Endothelial cell of umbilical vein (primary cell): ENCODE data around the gene C4orf50. TPM values are rescaled to one million over a fixed set of nuclear protein-coding genes. Genes with fewer than 3 reads are reported as not detected.

ENCODE experiments used
- BruUV-seq: library from RNA; stranded (reverse); fragments of 400-500 nt; replicated peaks from 2 replicates; lab custom pipeline; 2021; lab: Mats Ljungman, UMichigan
- CTCF ChIA-PET: fragments of 300-600, 350-600 bp; sonication (Branson Sonifier 250); formaldehyde crosslinking; loops from one replicate; lab custom pipeline; 2021; ENCODE audit warnings: antibody characterized with exemption, inconsistent platforms; lab: Charles Lee
- POLR2A ChIA-PET: fragments of 300-600, 350-600 bp; sonication (Branson Sonifier 250); formaldehyde crosslinking; loops from one replicate; lab custom pipeline; 2021; ENCODE audit warnings: antibody characterized with exemption, inconsistent platforms; lab: Charles Lee
- DNase-seq: peaks from one replicate; pipeline ENCODE4 v3.0.0-alpha.2; 2011; ENCODE audit warnings: low read depth, low spot score
- FAIRE-seq: peaks from 2 replicates; lab custom pipeline; 2011; peaks lifted over from hg19 to GRCh38; lab: Jason Lieb, UNC
- H2AFZ ChIP-seq: 2 replicates; pipeline ENCODE4 v1.6.0; 2012; ENCODE audit warnings: low read depth, low read length, control low read depth, inconsistent platforms
- H3K27ac ChIP-seq: 2 replicates; pipeline ENCODE4 v1.5.1; 2011; ENCODE audit warnings: low read depth, mild to moderate bottlenecking, control low read depth, low read length, moderate library complexity; ENCODE audit not compliant: insufficient read depth
- H3K27me3 ChIP-seq, 2 experiments: 2 replicates each; pipeline versions ENCODE4 v1.6.0 to v1.6.1; 2011; ENCODE audit warnings: low read length in 2 of 2, mixed read lengths in 1 of 2; ENCODE audit not compliant: control insufficient read depth in 2 of 2, insufficient read depth in 2 of 2
- H3K36me3 ChIP-seq, 2 experiments: 2 replicates in 1 of 2; 3 replicates in 1 of 2; pipeline ENCODE4 v1.5.1; 2011; ENCODE audit warnings: low read length in 2 of 2, mild to moderate bottlenecking in 1 of 2, moderate library complexity in 1 of 2; ENCODE audit not compliant: control insufficient read depth in 2 of 2, insufficient read depth in 2 of 2; ENCODE audit errors: extremely low read depth in 1 of 2
- H3K4me1 ChIP-seq: 3 replicates; pipeline ENCODE4 v1.5.1; 2011; ENCODE audit warnings: mild to moderate bottlenecking, low read length; ENCODE audit not compliant: control insufficient read depth, insufficient read depth; ENCODE audit errors: extremely low read depth
- H3K4me2 ChIP-seq: 2 replicates; pipeline ENCODE4 v1.6.1; 2011; ENCODE audit warnings: low read length, control low read depth, mixed read lengths; ENCODE audit not compliant: insufficient read depth
- H3K4me3 ChIP-seq, 3 experiments: fragments of 200-600 bp in 1 of 3; sonication (generic), shearing (Covaris generic) in 1 of 3; replicated peaks in 1 of 3; 2 replicates each; pipeline ENCODE4 v1.5.1; 2011 to 2016; ENCODE audit warnings: control low read depth in 3 of 3, low read length in 3 of 3, mild to moderate bottlenecking in 2 of 3, inconsistent platforms in 1 of 3, low read depth in 1 of 3, moderate library complexity in 1 of 3; ENCODE audit not compliant: insufficient read depth in 1 of 3
- H3K79me2 ChIP-seq: 2 replicates; pipeline ENCODE4 v1.6.0; 2012; ENCODE audit warnings: low read length, inconsistent platforms; ENCODE audit not compliant: control insufficient read depth, insufficient read depth
- H3K9ac ChIP-seq: replicated peaks from 2 replicates; pipeline ENCODE3; 2011; ENCODE audit warnings: low read length, control low read depth; ENCODE audit not compliant: insufficient read depth; ENCODE audit errors: extremely low read depth
- H3K9me1 ChIP-seq: replicated peaks from 3 replicates; pipeline ENCODE4 v1.6.0; 2011; ENCODE audit warnings: mild to moderate bottlenecking, low read length; ENCODE audit not compliant: control insufficient read depth, insufficient read depth; ENCODE audit errors: extremely low read depth
- H3K9me3 ChIP-seq: replicated peaks from 2 replicates; pipeline ENCODE4 v1.5.1; 2012; ENCODE audit warnings: low read length, inconsistent platforms; ENCODE audit not compliant: control insufficient read depth, insufficient read depth
- H4K20me1 ChIP-seq: replicated peaks from 2 replicates; pipeline ENCODE3; 2011; ENCODE audit warnings: mild to moderate bottlenecking, low read length; ENCODE audit not compliant: control insufficient read depth, insufficient read depth; ENCODE audit errors: extremely low read depth
- CTCF ChIP-seq, 2 donors: IDR thresholded peaks; 1 replicate in 1 of 2; 2 replicates in 1 of 2; pipeline ENCODE4 v1.5.1; 2011; ENCODE audit warnings: low read length in 2 of 2, mild to moderate bottlenecking in 2 of 2, moderate library complexity in 2 of 2, control low read depth in 1 of 2, inconsistent platforms in 1 of 2, low read depth in 1 of 2; ENCODE audit not compliant: insufficient read depth in 1 of 2; ENCODE audit errors: extremely low read depth in 1 of 2
- EZH2 ChIP-seq: IDR thresholded peaks from 2 replicates; pipeline ENCODE4 v1.6.1; 2012; ENCODE audit warnings: borderline replicate concordance, low read depth, mild to moderate bottlenecking, moderate library complexity, low read length, inconsistent platforms; ENCODE audit not compliant: severe bottlenecking
- FOS ChIP-seq: IDR thresholded peaks from 2 replicates; pipeline ENCODE4 v1.6.1; 2011; ENCODE audit warnings: mild to moderate bottlenecking, low read length, moderate library complexity, borderline replicate concordance; ENCODE audit not compliant: insufficient read depth
- GATA2 ChIP-seq: IDR thresholded peaks from 2 replicates; pipeline ENCODE4 v1.7.0; 2011; ENCODE audit warnings: low read depth, mild to moderate bottlenecking, moderate library complexity, mixed read lengths, low read length; ENCODE audit not compliant: insufficient read length, insufficient read depth
- JUN ChIP-seq: IDR thresholded peaks from 2 replicates; pipeline ENCODE4 v1.6.1; 2011; ENCODE audit warnings: borderline replicate concordance, low read depth; ENCODE audit not compliant: insufficient read length, insufficient read depth
- MAX ChIP-seq: IDR thresholded peaks from 2 replicates; pipeline ENCODE4 v1.6.1; 2011; ENCODE audit not compliant: insufficient read depth, insufficient read length
- MYC ChIP-seq: IDR thresholded peaks from one replicate; pipeline ENCODE4 v1.6.1; 2011; ENCODE audit warnings: mild to moderate bottlenecking, low read depth, low read length
- POLR2A ChIP-seq: IDR thresholded peaks from 2 replicates; pipeline ENCODE4 v1.6.1; 2012; ENCODE audit warnings: low read depth, mild to moderate bottlenecking, control low read depth, low read length
- POLR2AphosphoS5 ChIP-seq: IDR thresholded peaks from 2 replicates; pipeline ENCODE4 v1.6.1; 2012; ENCODE audit warnings: low read depth, mild to moderate bottlenecking, control low read depth, low read length, moderate library complexity; ENCODE audit not compliant: insufficient read depth
- dilution Hi-C: fragments of 300-500 bp; cut with MboI; formaldehyde crosslinking; loops from one replicate; pipeline ENCODE4 v1.15.0; 2019; ENCODE audit warnings: low sequenced_read_pairs; ENCODE audit not compliant: extremely low pct_ligation_motif_present
- intact Hi-C: fragments of 100-400 bp; cut with micrococcal nuclease; formaldehyde crosslinking; loops from one replicate; pipeline ENCODE4 v1.10.0; 2022
- polyA plus RNA-seq, 4 experiments: library from polyadenylated mRNA; depleted of rRNA in 3 of 4; stranded (reverse) in 3 of 4; unstranded in 1 of 4; fragments of >200 nt; gene quantifications; 2 replicates each; pipeline versions ENCODE4 v1.2.1 to v1.2.3, GENCODE V29; 2011 to 2012; ENCODE audit warnings: missing spikeins in 1 of 4
- total RNA-seq: library from RNA; stranded (reverse); gene quantifications from 2 replicates; pipeline ENCODE4 v1.2.3, GENCODE V29; 2021

The C4orf50 gene
- total and polyA plus RNA-seq, 2 donors (not counting 3 experiments of a cell fraction or from before 2014, with no cell fraction given) = not detected

GRCh38 chr4:5882947-5883346 lies 135.3 kb downstream of the C4orf50 start:
- no peaks in the 10 kb centered on the region for H3K36me3 ChIP-seq
- no peak for FAIRE-seq
- H3K9ac ChIP-seq = no peak overlapping the region
- no peaks in the 10 kb centered on the region for H4K20me1 ChIP-seq
- no peak overlapping the region for H3K4me2 ChIP-seq
- no peak for DNase-seq
- H3K9me1 ChIP-seq = no peaks in the 10 kb centered on the region
- H3K4me3 ChIP-seq = no peak overlapping the region
- peaks cover 11 to 15% of the 10 kb centered on the region in 2 experiments for H3K27me3 ChIP-seq
- no peaks in the 10 kb centered on the region for H3K9me3 ChIP-seq
- no peak overlapping the region for H2AFZ ChIP-seq
- dilution Hi-C loops (no loop called here), intact Hi-C loops (no loop called here)
- H3K79me2 ChIP-seq = no peaks in the 10 kb centered on the region
- BruUV-seq = no TSS peak
- no peak for TF ChIP-seq MYC
- TF ChIP-seq POLR2AphosphoS5 = no peak
- no peak for TF ChIP-seq MAX
- TF ChIP-seq JUN = no peak
- no peak for TF ChIP-seq GATA2
- no peak for TF ChIP-seq FOS
- TF ChIP-seq POLR2A = no peak
- TF ChIP-seq EZH2 = no peak
- TF ChIP-seq CTCF (IDR thresholded peaks at IDR 0.05; ENCODE audit: extremely low read depth in 1 of 2, insufficient read depth in 1 of 2, low read depth in 1 of 2, low read length in 2 of 2) = no peak
- no peak overlapping the region for H3K27ac ChIP-seq
- no peaks in the 10 kb centered on the region for H3K4me1 ChIP-seq
- CTCF ChIA-PET = no interaction called here
- POLR2A ChIA-PET = no interaction called here
